Spleen (tissue), 7 donors: ENCODE results near the gene ELAVL4.

Experiments
- CTCF ChIP-seq, 11 experiments: fragments of 200-600 bp in 7 of 11; fragments of 450-650 bp in 4 of 11; sonication (generic) in 4 of 11; IDR thresholded peaks in 8 of 11; conservative IDR thresholded peaks in 3 of 11; 1 replicate in 7 of 11; 2 replicates in 4 of 11; pipeline versions ENCODE4 v1.4.0 to v1.8.0; 2016 to 2021; ENCODE audit warnings: antibody characterized with exemption in 11 of 11, inconsistent platforms in 4 of 11, mild to moderate bottlenecking in 1 of 11
- POLR2A ChIP-seq, 3 donors: fragments of 450-650 bp; IDR thresholded peaks; one replicate each; pipeline ENCODE4 v1.5.1; 2017; ENCODE audit warnings: antibody characterized with exemption in 3 of 3, mild to moderate bottlenecking in 1 of 3
- donor health status: DM: no; HTN: no; CAD: no; lungs with moderate emphysema.
- donor health status: DM: no; HTN: no; CAD: no.
- donor health status: DM: no; HTN: no; CAD: no.

GRCh38 chr1:50189369-50189768 lies 80.6 kb downstream of the ELAVL4 start:
- TF ChIP-seq POLR2A (IDR thresholded peaks at IDR 0.05) (no peak), CTCF (IDR thresholded peaks at IDR 0.05 in 8 of 11, conservative IDR thresholded peaks at IDR 0.05 in 3 of 11) (no peak)
